Limb (tissue), 2 donors: ENCODE measurements around the gene DPP6.

ENCODE experiments used
- DNase-seq, 2 donors: peaks; one replicate each; pipeline ENCODE4 v3.0.0-alpha.2; 2016; ENCODE audit errors: extremely low spot score in 2 of 2

Gene DPP6

GRCh38 chr7:154795437-154795836 lies 743.2 kb downstream of the DPP6 start:
- DNase-seq: peak in 1 of 2 donors; percentile 40

DNA sequence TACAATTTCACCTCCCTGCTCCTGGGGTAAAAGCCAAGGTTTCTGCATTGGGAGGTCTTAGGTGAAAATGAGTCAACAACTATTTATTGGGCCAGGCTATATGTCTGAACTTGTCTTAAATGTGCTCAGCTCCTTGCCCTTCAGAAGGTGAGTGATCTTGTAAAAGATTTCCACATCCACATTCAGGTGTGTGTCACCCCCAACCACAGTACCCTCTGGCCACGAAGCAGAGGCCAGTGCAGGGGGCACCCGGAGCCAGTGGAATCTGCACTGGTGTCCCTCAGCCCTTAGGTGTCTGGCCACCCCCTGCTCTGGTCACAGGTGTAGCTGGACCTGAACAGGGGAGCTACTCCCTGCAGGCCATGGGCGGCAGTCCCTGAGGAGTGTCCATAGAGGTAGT lies 752.3 kb downstream of the DPP6 start:
- DNase-seq: no peak

DNA sequence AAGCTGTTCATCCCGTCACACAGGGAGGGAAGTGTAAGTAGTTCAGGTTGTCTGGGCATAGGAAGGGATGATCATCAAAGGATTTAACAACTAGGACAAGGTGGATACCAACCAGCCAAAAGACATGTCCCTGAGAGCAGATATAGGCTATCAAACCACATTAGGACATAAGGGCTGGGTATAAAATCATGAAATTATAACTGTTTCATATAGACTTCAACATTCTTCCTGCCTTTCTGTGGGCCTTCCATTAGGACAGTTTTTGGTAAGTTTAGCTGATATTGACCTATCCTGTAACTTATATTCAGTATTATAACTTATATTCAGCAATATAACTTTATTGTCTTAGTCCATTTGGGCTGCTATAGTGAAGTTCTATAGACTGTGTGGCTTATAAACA lies 759.8 kb downstream of the DPP6 start:
- DNase-seq: no peak

GRCh38 chr7:154817224-154817896 lies 765.2 kb downstream of the DPP6 start:
- DNase-seq: no peak

- no peak for DNase-seq
Measured at GRCh38 chr7:154827007-154827406, 774.8 kb downstream of the DPP6 start.

DNA sequence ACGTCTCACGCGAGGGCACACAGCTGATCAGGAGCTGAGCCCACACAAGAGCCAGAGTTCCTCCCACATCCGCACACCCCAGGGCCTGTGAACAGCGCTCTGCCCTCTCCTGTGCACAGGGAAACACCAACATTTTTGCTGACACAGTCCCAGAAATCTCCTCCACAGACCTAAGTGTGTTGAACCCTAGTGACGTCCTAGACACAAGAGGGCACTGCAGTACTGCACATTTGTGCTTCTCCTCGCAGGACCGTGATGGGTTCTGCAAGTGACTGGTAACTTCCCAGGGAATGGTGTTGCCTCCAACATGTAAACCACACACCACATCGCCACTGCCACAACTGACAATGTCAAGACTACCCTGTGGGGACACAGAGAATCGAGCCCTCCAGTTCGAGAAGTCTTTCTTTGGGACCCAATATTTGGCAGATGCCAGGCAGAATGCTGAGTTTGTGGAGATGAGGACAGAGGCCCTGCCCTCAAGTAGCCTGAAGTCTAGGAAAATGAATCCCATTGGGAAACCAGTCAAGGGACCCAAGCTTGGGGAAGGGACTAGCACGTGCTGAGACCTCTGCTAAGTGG lies 780.5 kb downstream of the DPP6 start:
- DNase-seq: no peak

- no peak for DNase-seq
Measured at GRCh38 chr7:154836021-154836448, 783.8 kb downstream of the DPP6 start.

DNA sequence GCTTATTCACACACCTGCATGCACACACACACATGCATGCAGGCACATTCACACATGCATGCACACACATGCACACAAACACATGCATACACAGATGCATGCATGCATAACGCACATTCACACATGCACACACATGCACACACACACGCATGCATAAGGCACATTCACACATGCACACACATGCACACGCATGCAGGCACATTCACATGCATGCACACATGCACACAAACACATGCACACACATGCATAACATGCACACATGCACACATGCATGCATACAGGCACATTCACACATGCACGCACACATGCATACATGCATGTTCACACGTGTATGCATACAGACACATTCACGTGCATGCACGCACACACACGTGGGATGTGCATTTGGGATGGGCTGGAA lies 784.9 kb downstream of the DPP6 start:
- DNase-seq: no peak

GRCh38 chr7:154837622-154838021 lies 785.4 kb downstream of the DPP6 start:
- DNase-seq: no peak

DNA sequence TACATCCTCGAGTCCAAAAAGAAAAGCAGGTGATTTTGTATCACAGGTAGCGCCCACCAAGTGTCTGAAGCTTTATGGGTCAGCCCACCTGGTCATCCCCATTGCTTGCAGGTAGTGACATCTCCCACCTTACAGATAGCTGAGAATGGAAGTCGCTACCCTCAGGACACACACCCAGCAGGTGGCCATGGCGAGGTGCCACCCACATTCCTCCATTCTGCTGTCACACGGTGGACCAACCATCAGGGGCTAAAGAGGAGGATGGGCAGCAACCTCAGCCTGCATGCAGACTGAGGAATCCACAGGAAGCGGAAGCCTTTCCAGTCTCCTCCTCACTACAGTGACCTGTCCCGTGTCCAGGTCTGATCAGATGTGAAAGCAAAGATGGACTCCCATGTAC lies 787.9 kb downstream of the DPP6 start:
- no peak for DNase-seq

- peak in 1 of 2 donors; percentile 6 for DNase-seq
Measured at GRCh38 chr7:154841731-154842331, 789.6 kb downstream of the DPP6 start.

GRCh38 chr7:154842591-154842990 lies 790.4 kb downstream of the DPP6 start:
- DNase-seq: no peak

- no peak for DNase-seq
Measured at GRCh38 chr7:154843670-154844237, 791.6 kb downstream of the DPP6 start.

DNA sequence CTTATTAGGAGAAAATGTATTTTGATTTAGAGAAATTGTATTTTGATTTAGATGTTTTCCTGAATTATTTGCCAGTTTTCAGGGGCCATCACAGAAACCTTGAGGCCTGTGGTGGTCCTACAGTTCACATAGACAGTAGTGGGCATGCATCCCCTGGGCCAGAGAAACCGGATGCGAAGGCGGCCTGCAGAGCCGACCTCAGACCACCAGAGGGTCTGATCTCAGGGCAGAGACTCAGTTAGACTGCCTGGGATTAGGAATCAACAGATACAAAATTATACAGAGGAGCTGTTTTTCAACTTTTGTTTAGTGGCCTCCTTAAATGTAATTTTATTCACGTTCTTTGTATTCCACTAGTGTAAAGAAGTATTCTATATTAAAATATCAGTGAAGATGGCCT lies 792.3 kb downstream of the DPP6 start:
- DNase-seq: no peak

GRCh38 chr7:154844955-154845354 lies 792.8 kb downstream of the DPP6 start:
- no peak for DNase-seq

GRCh38 chr7:154848464-154848863 lies 796.3 kb downstream of the DPP6 start:
- DNase-seq: no peak

GRCh38 chr7:154852205-154852604 lies 800.0 kb downstream of the DPP6 start:
- peak in 1 of 2 donors; percentile 4 for DNase-seq

DNA sequence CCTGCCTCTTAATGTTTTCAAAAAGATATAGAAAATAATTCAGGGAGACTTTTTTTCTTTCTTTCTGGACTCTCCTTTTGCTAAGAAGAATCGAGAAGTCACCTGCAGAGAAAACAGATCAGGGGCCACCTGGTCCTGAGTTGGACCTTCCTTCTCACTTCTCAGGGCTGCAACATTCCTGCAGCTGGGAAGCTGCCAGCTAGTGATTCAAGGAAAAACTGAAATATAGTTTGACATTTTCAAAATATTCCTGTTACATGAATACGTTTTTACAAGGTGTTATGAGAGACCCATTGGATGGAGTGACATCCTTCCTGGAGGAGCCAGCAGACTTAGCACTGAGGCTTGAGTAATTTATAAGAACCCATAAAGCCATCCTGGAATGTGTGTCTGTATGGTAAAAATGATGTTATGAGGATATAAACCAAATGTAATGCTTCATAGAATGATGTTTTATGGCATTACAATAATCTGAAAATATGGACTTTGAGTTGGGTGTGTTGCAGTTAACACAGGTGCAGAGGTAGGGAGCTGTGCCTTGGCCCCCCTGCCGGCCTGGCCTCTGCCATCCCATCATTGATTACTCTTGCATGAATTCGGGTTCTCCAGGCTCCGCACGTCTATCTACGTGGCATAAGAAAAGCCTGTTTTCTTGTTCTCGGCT lies 801.0 kb downstream of the DPP6 start:
- DNase-seq: no peak

GRCh38 chr7:154853727-154854095 lies 801.5 kb downstream of the DPP6 start:
- no peak for DNase-seq

DNA sequence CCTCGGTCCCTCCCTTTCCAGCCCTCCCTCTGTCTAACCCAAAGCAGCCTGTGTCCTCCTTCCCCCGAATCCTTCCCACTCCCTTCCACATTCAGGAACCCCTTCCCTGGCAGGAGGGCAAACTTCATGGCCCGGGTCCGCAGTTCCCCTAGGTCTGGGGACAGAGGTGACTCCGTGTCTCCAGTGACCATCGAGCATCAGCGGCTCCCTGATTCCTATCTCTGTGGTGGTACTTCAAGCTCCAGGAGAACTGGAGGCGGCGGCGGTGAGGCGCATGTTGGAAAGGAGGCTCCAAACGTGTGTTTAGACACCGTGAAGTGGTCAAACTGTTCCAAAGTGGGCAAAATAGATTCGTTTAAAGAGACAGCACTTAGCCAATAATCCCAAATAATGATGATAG lies 802.6 kb downstream of the DPP6 start:
- DNase-seq: no peak

- DNase-seq: peak in 1 of 2 donors; percentile 12
Measured at GRCh38 chr7:154855366-154855765, 803.2 kb downstream of the DPP6 start.

- DNase-seq: no peak
Measured at GRCh38 chr7:154856733-154857132, 804.5 kb downstream of the DPP6 start.
